ENCODE results near the gene ABCA13.

The ABCA13 gene

GRCh38 chr7:48139459-48139858, 31.8 kb upstream of the ABCA13 start:
- peak; percentile 39; the same call in 1 of the 2 replicates for TF ChIP-seq RAD21 (IDR thresholded peaks at IDR 0.05; ENCODE audit: low read depth)
- no peak for TF ChIP-seq TCF12 (IDR thresholded peaks at IDR 0.05; ENCODE audit: low read depth)
- no peak for TF ChIP-seq TAF1 (IDR thresholded peaks at IDR 0.05; ENCODE audit: low read depth)
- TF ChIP-seq FOXM1 (IDR thresholded peaks at IDR 0.05; ENCODE audit: borderline replicate concordance, low read depth): no peak
- TF ChIP-seq YY1 (IDR thresholded peaks at IDR 0.05; ENCODE audit: low read depth): no peak

DNA sequence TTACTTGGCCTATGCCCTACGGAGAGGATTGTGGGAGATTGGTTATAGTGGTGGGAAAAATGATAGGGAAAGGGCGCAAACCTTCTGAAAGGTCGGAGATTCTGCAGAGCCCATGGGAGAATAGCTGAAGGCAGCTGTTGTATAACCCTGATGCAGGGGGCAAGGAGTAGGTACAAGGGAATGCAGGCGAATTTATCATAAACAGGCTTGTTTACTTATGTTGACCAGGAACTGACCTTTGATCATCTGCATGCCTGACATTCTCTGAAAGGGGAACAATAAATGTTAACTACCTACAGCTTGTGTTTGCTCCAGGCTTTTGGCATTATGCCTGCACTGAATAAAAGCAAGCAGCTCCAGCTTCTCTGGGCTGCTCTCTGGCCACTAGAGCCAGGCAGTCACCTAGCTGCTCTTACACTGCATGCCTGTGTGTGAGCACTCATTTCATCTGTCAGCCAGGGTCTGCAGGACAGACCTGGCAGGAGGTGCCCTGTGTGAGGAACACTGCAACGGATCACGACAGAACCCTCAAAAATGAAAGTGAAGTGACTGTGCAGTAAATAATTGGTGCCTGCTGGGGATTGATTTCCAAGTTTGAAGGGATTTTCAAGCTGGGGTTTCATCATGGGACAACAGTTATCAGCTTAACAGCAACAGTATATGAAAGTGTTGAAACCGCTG, 31.1 kb upstream of the ABCA13 start:
- peak; percentile 31; the same call in 1 of the 2 replicates for TF ChIP-seq TEAD4 (IDR thresholded peaks at IDR 0.05)
- TF ChIP-seq YY1 (IDR thresholded peaks at IDR 0.05; ENCODE audit: low read depth): no peak

DNA sequence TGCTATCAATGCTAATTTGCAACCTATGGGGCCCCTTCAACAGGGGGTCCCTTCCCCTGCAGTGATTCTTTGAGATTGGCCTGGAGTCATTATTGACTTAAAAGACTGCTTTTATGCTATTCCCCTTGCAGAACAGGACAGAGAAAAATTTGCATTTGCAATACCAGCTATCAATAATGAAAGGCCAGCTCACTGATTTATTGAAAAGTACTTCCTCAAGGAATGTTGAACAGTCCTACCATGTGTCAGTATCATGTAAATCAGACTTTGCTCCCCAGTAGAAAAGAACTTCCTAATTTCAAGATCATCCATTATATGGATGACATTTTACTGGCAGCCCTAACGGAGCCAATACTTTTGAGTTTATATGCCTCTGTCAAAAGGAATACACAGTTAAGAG, 29.7 kb upstream of the ABCA13 start:
- TF ChIP-seq FOXM1 (IDR thresholded peaks at IDR 0.05; ENCODE audit: borderline replicate concordance, low read depth) (no peak), EP300 (IDR thresholded peaks at IDR 0.05; ENCODE audit: borderline replicate concordance) (no peak), TAF1 (IDR thresholded peaks at IDR 0.05; ENCODE audit: low read depth) (no peak), TEAD4 (IDR thresholded peaks at IDR 0.05) (no peak), TCF12 (IDR thresholded peaks at IDR 0.05; ENCODE audit: low read depth) (no peak), ZBTB7A (IDR thresholded peaks at IDR 0.05; ENCODE audit: low read depth) (no peak), CREB1 (IDR thresholded peaks at IDR 0.05; ENCODE audit: low read depth) (no peak), NFIC (IDR thresholded peaks at IDR 0.05) (no peak), RAD21 (IDR thresholded peaks at IDR 0.05; ENCODE audit: low read depth) (no peak), CEBPB (IDR thresholded peaks at IDR 0.05) (no peak), YY1 (IDR thresholded peaks at IDR 0.05; ENCODE audit: low read depth) (no peak), MAX (IDR thresholded peaks at IDR 0.05) (no peak), EGR1 (IDR thresholded peaks at IDR 0.05) (no peak)
- TF ChIP-seq, protein P1, sequence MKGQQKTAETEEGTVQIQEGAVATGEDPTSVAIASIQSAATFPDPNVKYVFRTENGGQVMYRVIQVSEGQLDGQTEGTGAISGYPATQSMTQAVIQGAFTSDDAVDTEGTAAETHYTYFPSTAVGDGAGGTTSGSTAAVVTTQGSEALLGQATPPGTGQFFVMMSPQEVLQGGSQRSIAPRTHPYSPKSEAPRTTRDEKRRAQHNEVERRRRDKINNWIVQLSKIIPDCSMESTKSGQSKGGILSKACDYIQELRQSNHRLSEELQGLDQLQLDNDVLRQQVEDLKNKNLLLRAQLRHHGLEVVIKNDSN (IDR thresholded peaks at IDR 0.05): no peak
- TF ChIP-seq, protein P2, sequence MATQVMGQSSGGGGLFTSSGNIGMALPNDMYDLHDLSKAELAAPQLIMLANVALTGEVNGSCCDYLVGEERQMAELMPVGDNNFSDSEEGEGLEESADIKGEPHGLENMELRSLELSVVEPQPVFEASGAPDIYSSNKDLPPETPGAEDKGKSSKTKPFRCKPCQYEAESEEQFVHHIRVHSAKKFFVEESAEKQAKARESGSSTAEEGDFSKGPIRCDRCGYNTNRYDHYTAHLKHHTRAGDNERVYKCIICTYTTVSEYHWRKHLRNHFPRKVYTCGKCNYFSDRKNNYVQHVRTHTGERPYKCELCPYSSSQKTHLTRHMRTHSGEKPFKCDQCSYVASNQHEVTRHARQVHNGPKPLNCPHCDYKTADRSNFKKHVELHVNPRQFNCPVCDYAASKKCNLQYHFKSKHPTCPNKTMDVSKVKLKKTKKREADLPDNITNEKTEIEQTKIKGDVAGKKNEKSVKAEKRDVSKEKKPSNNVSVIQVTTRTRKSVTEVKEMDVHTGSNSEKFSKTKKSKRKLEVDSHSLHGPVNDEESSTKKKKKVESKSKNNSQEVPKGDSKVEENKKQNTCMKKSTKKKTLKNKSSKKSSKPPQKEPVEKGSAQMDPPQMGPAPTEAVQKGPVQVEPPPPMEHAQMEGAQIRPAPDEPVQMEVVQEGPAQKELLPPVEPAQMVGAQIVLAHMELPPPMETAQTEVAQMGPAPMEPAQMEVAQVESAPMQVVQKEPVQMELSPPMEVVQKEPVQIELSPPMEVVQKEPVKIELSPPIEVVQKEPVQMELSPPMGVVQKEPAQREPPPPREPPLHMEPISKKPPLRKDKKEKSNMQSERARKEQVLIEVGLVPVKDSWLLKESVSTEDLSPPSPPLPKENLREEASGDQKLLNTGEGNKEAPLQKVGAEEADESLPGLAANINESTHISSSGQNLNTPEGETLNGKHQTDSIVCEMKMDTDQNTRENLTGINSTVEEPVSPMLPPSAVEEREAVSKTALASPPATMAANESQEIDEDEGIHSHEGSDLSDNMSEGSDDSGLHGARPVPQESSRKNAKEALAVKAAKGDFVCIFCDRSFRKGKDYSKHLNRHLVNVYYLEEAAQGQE (IDR thresholded peaks at IDR 0.05; ENCODE audit: low read depth): no peak

GRCh38 chr7:48144291-48144768, 26.9 kb upstream of the ABCA13 start:
- TF ChIP-seq CREB1 (IDR thresholded peaks at IDR 0.05; ENCODE audit: low read depth): no peak
- no peak for TF ChIP-seq RAD21 (IDR thresholded peaks at IDR 0.05; ENCODE audit: low read depth)
- TF ChIP-seq FOXM1 (IDR thresholded peaks at IDR 0.05; ENCODE audit: borderline replicate concordance, low read depth): no peak
- TF ChIP-seq MAX (IDR thresholded peaks at IDR 0.05): no peak
- TF ChIP-seq, protein P2 (IDR thresholded peaks at IDR 0.05; ENCODE audit: low read depth): no peak
- no peak for TF ChIP-seq EGR1 (IDR thresholded peaks at IDR 0.05)
- no peak for TF ChIP-seq EP300 (IDR thresholded peaks at IDR 0.05; ENCODE audit: borderline replicate concordance)
- no peak for TF ChIP-seq NFIC (IDR thresholded peaks at IDR 0.05)

DNA sequence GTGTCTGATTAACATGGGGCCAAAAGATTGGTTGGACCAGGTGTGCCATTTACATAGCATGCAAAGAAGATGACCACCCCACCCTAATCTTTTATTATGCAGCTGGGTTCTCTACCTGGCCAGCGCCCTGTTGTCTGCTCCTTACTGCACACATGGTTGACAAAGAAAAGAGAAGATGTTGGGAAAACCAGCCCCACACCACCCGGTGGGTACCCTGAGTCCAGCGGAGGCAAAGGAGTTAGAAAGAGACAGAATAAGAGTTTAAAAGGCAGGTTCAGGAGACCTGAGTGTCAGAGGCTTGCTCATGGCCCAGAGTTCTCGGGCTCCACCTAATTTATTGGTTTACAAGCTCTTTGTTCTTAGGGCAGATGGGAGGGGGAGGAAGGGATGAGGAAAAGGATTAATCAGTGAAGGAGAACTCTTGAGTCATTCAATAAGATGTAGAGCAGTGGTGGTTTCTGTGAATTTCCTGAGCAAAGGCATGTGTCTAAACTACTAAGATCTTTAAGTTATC, 24.1 kb upstream of the ABCA13 start:
- TF ChIP-seq, protein P2 (IDR thresholded peaks at IDR 0.05; ENCODE audit: low read depth): no peak
- no peak for TF ChIP-seq CREB1 (IDR thresholded peaks at IDR 0.05; ENCODE audit: low read depth)
- no peak for TF ChIP-seq NFIC (IDR thresholded peaks at IDR 0.05)
- no peak for TF ChIP-seq MAX (IDR thresholded peaks at IDR 0.05)
- TF ChIP-seq, protein P1 (IDR thresholded peaks at IDR 0.05): no peak
- no peak for TF ChIP-seq YY1 (IDR thresholded peaks at IDR 0.05; ENCODE audit: low read depth)
- no peak for TF ChIP-seq TEAD4 (IDR thresholded peaks at IDR 0.05)
- no peak for TF ChIP-seq RAD21 (IDR thresholded peaks at IDR 0.05; ENCODE audit: low read depth)

Data from Ishikawa (cell line).